Tibial nerve (tissue), 4 donors: ENCODE data around the gene F7. TPM values are rescaled to one million over a fixed set of nuclear protein-coding genes. Genes with fewer than 3 reads are reported as not detected.
A peak's percentile ranks its signal among the peaks of the same experiment; 100 is the strongest.
"Not testable (repeated sequence)": the region's sequence is repeated elsewhere in the genome, so short reads cannot be mapped to it uniquely, and the experiment has no call there.

Experiments
- DNase-seq, 2 donors: peaks; one replicate each; pipeline ENCODE4 v3.0.0-alpha.2; 2019; ENCODE audit warnings: low spot score in 2 of 2
- H3K27ac ChIP-seq, 4 donors: fragments of 200-600 bp; sonication (generic) in 3 of 4; one replicate each; pipeline ENCODE4 v1.5.1; 2017 to 2019; ENCODE audit warnings: mild to moderate bottlenecking in 1 of 4
- H3K27me3 ChIP-seq, 2 donors: fragments of 200-600 bp; sonication (generic) in 1 of 2; one replicate each; pipeline versions ENCODE4 v1.5.1 to v1.6.0; 2017 to 2019
- H3K36me3 ChIP-seq, 3 donors: fragments of 200-600 bp; sonication (generic); one replicate each; pipeline ENCODE4 v1.5.1; 2018 to 2019
- H3K4me1 ChIP-seq, 4 donors: fragments of 200-600 bp; sonication (generic) in 3 of 4; one replicate each; pipeline ENCODE4 v1.5.1; 2017 to 2019
- H3K4me3 ChIP-seq, 4 donors: fragments of 200-600 bp; sonication (generic) in 3 of 4; one replicate each; pipeline ENCODE4 v1.5.1; 2017 to 2019; ENCODE audit warnings: mild to moderate bottlenecking in 1 of 4, moderate library complexity in 1 of 4
- H3K9me3 ChIP-seq, 4 donors: fragments of 200-600 bp; sonication (generic) in 3 of 4; one replicate each; pipeline ENCODE4 v1.5.1; 2017 to 2019
- CTCF ChIP-seq, 5 experiments: fragments of 200-600 bp in 3 of 5; fragments of 450-650 bp in 2 of 5; sonication (generic) in 3 of 5; IDR thresholded peaks; one replicate each; pipeline ENCODE4 v1.5.1; 2016 to 2019; ENCODE audit warnings: antibody characterized with exemption in 5 of 5, mild to moderate bottlenecking in 3 of 5, moderate library complexity in 2 of 5
- EP300 ChIP-seq, 2 donors: sonication (generic); formaldehyde crosslinking; IDR thresholded peaks; one replicate each; pipeline ENCODE4 v1.6.1; 2017; ENCODE audit warnings: antibody characterized with exemption in 2 of 2, mild to moderate bottlenecking in 1 of 2
- POLR2A ChIP-seq, 2 donors: fragments of 450-650 bp; IDR thresholded peaks; one replicate each; pipeline ENCODE4 v1.6.1; 2017; ENCODE audit warnings: antibody characterized with exemption in 2 of 2, mild to moderate bottlenecking in 2 of 2, moderate library complexity in 2 of 2
- WGBS, 2 donors: methylation state at CpG; one replicate each; pipeline ENCODE4 v1.1.5; 2018; 5-methylcytosine and 5-hydroxymethylcytosine counted together
- total RNA-seq, 4 donors: library from RNA; depleted of rRNA; stranded (reverse); fragments of >200 nt; gene quantifications; one replicate each; pipeline ENCODE4 v1.1.0, GENCODE V29; 2016

F7 gene
- total RNA-seq, 4 donors from 2014 or later = not detected

- no peak overlapping the region for H3K27ac ChIP-seq
- no peaks in the 10 kb centered on the region for H3K36me3 ChIP-seq
- peak overlapping the region in 2 of 4 donors; percentile 33 to 46 for H3K4me3 ChIP-seq
- 31 to 64% methylated on average over 12 to 16 of the region's 49 CpGs for WGBS, 2 donors
- no peak for DNase-seq
- TF ChIP-seq CTCF (IDR thresholded peaks at IDR 0.05) (no peak), POLR2A (IDR thresholded peaks at IDR 0.05) (no peak), EP300 (IDR thresholded peaks at IDR 0.05) (no peak)
- no peaks in the 10 kb centered on the region for H3K9me3 ChIP-seq
- H3K4me1 ChIP-seq = peaks cover 0 to 20% (median 10%) of the 10 kb centered on the region in 4 donors
- H3K27me3 ChIP-seq = peaks cover 0 to 29% of the 10 kb centered on the region in 2 donors
These were observed 5.3 kb downstream of the F7 start for GRCh38 chr13:113110852-113111315.

- not testable (repeated sequence) for H3K27ac ChIP-seq, H3K36me3 ChIP-seq, H3K4me3 ChIP-seq, DNase-seq, H3K9me3 ChIP-seq
- peaks cover 0 to 29% of the 10 kb centered on the region in 2 donors for H3K27me3 ChIP-seq
- peaks cover 0 to 20% (median 10%) of the 10 kb centered on the region in 4 donors for H3K4me1 ChIP-seq
- WGBS, 2 donors = 92 to 96% methylated on average over 5 of the region's 5 CpGs
These were observed 6.2 kb downstream of the F7 start for GRCh38 chr13:113111821-113112220.

GRCh38 chr13:113112475-113112874 lies 6.9 kb downstream of the F7 start:
- peaks cover 0 to 20% (median 10%) of the 10 kb centered on the region in 4 donors for H3K4me1 ChIP-seq
- DNase-seq = not testable (repeated sequence)
- 67 to 71% methylated on average over 1 of the region's 1 CpG for WGBS, 2 donors

GRCh38 chr13:113112893-113113845 lies 7.6 kb downstream of the F7 start:
- 62 to 74% methylated on average over 9 of the region's 9 CpGs for WGBS, 2 donors
- no peak for DNase-seq

More at GRCh38 chr13:113112475-113112874, 6.9 kb downstream of the F7 start:
- H3K27ac ChIP-seq, H3K4me3 ChIP-seq, H3K9me3 ChIP-seq, H3K36me3 ChIP-seq: not testable (repeated sequence)
- H3K27me3 ChIP-seq = peaks cover 0 to 29% of the 10 kb centered on the region in 2 donors

GRCh38 chr13:113113846-113114271 lies 8.3 kb downstream of the F7 start:
- DNase-seq = no peak
- H3K4me1 ChIP-seq = peaks cover 0 to 20% (median 10%) of the 10 kb centered on the region in 4 donors
- no peak for TF ChIP-seq CTCF (IDR thresholded peaks at IDR 0.05)
- TF ChIP-seq POLR2A (IDR thresholded peaks at IDR 0.05) = no peak
- no peak for TF ChIP-seq EP300 (IDR thresholded peaks at IDR 0.05)
- H3K36me3 ChIP-seq = no peaks in the 10 kb centered on the region
- 89% methylated on average over 8 of the region's 8 CpGs for WGBS, 2 donors
- peaks cover 0 to 29% of the 10 kb centered on the region in 2 donors for H3K27me3 ChIP-seq
- no peaks in the 10 kb centered on the region for H3K9me3 ChIP-seq
- H3K27ac ChIP-seq = no peak overlapping the region
- no peak overlapping the region for H3K4me3 ChIP-seq

More at GRCh38 chr13:113112893-113113845, 7.6 kb downstream of the F7 start:
- Histone ChIP-seq H3K9me3 (no peaks in the 10 kb centered on the region), H3K36me3 (no peaks in the 10 kb centered on the region), H3K27me3 (peaks cover 0 to 29% of the 10 kb centered on the region in 2 donors), H3K4me1 (peaks cover 0 to 20% (median 10%) of the 10 kb centered on the region in 4 donors), H3K27ac (no peak overlapping the region), H3K4me3 (no peak overlapping the region)
- TF ChIP-seq CTCF (IDR thresholded peaks at IDR 0.05) = no peak
- no peak for TF ChIP-seq EP300 (IDR thresholded peaks at IDR 0.05)
- no peak for TF ChIP-seq POLR2A (IDR thresholded peaks at IDR 0.05)
